HG02571 (cell line): ENCODE data around the gene SCARB1.
"Not testable (repeated sequence)": the region's sequence is repeated elsewhere in the genome, so short reads cannot be mapped to it uniquely, and the experiment has no call there.

ENCODE experiments used
- ATAC-seq: cut with Tn5 transposase; IDR thresholded peaks from one replicate; pipeline ENCODE4 v1.9.1; 2021; ENCODE audit warnings: mild to moderate bottlenecking, moderate library complexity; ENCODE audit not compliant: unreplicated experiment

Gene SCARB1

DNA sequence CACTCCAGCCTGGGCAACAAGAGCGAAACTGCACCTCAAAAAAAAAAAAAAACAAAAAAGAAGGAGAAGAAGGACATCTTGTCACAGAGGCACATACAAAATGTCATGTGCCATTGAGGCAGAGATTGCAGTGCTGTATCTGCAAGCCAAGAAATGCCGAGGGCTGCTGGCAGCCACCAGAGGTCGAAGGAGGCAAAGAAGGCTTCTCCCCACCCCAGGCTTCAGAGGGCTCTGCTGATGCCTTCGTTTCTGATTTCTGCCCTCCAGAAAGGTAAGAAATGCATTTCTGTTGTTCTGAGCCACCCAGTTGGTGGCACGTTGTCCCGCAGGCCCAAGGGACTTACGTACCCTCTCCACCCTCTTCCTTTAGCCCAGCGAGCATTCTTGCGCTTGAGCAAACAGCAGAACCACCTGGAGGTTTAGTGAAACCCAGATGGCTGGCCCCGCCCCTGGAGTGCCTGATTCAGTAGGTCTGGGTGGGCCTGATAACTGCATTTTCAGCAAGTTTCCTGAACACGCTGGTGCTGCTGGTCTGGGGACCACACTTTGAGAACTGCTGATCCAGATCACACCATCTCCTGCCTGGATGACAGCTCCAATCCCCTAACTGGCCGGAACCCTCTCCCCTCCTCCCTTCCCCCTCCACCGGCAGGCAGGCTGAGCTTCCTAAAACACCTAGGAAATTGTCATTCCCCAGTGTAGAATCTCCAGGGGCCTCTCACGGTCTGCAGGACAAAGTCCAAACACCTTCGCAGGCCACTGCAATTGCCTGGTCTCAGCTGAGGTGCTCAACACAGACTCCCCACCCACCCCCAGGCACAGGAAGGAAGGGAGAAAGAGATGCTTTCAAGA is 21.1 kb upstream of the SCARB1 start:
- peak; percentile 88 for ATAC-seq

DNA sequence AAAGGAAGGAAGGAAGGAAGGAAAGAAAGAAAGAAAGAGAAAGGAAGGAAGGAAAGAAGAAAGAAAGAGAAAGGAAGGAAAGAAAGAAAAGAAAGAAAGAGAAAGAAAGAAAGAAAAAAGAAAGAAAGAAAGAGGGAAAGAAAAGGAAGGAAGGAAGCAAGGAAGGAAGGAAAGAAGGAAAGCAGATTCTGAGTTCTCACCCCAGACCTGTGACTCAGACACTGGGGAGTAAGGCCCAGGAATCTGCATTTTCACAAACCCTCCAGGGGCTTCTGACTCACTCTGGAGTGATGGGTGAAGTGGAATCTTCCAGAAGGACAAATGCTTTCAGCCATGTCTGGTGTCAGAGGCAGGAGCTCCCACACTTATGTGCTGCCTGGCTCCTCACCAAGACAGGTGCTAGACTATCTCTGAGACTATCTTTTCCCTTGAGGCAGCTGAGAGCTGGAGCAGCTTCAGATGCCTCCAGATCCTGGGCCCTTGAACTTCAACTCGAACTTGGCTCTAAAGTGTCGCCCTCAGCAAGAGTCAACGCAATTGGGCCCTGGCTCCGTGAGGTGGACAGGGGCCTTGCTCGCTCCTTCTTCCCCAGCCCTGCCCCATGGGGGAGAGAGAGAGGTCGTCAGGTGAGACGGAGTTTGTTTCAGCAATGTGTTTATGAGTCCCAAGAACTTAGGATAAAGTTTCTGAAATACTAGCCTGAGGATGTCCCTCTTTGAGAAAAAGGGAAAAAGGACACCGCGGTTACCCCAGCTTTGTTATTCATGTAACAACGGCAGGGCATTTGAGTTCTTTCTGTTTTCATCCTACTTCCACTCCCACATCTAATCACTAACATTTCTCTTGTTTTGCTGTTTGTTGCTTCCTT is 19.8 kb upstream of the SCARB1 start:
- ATAC-seq, result no peak

DNA sequence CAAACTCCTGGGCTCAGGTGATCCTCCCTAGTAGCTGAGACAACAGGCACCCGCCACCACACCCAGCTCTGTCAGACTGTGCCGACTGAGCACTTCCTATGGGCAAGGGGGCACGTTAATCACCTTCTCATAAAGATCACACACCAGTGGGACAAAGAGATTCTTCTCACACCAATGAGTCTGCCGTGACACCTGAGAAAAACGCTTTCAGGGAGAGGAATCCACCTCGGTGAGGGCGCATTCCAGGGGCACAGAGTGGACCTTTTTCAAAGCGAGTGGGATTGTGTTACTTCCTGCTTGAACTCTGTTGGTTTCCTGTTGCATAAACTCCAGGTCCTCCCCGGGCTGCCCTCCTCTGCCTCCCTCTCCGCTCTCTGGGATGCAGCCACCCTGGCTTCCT is 17.5 kb upstream of the SCARB1 start:
- ATAC-seq, result no peak

DNA sequence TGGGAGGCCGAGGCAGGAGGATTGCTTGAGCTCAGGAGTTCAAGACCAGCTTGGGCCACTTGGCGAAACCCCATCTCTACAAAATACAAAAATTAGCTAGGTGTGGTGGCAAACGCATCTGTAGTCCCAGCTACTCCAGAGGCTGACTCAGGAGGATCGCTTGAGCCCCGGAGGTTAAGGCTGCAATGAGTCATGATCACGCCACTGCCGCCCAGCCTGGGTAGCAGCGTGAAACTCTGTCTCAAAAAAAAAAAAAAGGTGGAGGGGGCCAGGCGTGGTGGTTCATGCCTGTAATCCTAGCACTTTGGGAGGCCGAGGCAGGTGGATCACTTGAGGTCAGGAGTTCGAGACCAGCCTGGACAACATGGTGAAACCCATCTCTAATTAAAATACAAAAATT is 16.7 kb upstream of the SCARB1 start:
- not testable (repeated sequence) for ATAC-seq

DNA sequence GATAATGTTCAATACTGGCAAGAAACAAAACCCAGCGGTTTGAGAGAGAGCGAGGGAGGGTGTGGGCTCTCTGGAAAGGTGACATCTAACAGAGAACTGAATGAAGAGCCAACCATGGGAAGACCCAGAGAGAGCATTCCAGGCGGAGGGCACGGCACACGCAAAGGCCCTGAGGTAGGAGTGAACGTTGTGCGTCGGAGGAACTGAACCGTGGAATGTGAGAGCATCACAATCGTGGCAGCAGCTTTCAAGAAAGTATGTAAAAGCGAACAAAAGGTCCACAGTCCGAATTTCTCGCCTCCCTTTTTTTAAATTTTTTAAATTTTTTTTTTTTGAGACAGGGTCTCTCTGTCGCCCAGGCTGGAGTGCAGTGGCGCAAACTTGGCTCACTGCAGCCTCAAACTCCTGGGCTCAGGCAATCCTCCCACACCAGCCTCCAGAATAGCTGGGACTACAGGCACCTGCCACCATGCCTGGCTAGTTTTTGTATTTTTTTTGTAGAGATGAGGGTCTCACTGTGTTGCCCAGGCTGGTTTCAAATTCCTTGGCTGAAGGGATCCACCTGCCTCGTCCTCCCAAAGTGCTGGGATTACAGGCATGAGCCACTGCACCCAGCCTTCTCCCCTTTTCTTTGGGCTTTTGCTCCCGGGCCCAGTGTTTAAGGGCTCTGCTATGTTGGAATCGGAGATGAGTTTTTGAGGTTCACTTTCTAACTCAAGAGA is 15.3 kb upstream of the SCARB1 start:
- ATAC-seq, result no peak

DNA sequence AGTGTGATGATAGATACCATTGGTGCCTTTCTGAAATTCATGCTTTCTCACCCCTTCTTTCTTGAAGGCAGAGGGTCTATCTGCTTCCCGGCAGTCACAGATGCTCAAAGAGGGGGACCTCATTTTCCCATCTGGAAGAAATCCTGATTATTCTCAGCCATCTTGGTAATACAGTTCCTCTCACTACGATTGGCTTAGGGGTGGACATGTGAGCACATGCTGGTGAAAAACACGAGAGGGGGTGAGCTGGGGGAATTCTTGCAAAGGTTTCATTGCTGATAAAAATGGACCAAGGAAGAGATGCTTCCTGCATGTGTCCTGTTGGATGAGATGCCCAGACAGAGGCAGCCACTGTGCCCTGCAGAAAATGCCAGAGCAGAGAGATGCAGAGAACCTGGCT is 13.8 kb upstream of the SCARB1 start:
- ATAC-seq, result no peak

DNA sequence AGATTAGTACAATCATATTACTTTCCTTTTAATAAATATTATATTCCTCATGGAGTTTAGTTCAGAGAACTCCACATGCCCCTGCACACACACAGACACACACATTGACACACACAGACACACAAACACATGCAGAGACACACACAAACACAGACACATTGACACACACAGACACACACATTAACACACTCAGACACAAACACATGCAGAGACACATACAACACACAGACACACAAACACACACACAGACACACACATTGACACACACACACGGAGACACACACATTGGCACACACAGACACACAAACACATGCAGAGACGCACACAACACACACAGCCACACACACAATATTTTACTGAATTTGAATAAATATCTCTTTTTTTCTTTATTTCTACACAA is 12.5 kb upstream of the SCARB1 start:
- no peak for ATAC-seq

DNA sequence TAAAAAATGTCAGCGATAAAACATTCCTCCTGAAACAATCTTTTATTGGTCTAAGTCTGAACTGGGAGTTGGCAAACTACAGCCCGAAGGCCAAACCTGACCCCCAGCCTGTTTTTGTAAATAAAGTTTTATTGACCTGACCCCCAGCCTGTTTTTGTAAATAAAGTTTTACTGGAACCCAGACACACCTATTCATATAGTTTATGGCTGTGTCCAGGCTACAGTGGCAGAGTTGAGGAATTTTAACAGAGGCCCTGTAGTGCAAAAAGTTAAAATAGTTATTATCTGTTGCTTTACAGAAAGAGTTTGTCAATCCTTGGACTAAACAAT is 12.1 kb upstream of the SCARB1 start:
- no peak for ATAC-seq

DNA sequence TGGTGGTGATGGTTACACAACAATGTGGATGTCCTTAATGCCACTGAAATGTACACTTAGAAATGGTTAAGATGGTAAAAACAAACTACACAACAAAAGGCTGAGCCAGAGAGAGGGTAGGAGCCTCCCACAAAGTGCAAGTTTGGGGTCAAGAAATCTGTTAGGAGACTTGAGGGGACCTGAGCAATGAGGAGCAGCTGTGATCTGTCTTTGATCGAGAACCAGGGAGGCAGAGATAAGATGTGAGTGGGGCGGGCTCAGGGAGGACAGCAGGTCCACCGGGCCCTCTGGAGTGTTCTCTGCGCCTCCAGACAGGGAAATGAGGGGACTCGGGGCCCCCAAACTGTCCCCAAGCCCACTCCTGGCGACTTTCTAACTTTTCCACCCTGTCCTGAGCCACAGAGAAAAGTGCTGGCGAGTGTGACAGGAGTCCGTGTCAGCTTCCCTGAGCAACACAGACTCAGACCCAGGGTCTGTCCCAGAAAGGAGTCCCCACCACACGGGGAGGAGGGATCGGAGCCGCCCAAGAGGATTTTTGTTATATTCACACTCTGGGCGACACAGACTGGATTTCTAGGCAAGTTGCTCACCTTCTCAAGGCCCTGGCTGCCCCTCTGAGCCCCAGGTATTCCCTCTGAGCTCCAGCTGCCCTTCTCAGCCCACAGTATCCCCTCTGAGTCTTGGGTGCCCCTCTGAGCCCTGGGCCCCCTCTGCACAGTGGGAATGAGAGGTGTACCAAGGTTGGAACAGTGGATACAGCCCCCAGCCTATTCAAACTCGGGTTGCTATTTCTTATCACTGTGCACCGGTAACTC is 11.5 kb upstream of the SCARB1 start:
- no peak for ATAC-seq

DNA sequence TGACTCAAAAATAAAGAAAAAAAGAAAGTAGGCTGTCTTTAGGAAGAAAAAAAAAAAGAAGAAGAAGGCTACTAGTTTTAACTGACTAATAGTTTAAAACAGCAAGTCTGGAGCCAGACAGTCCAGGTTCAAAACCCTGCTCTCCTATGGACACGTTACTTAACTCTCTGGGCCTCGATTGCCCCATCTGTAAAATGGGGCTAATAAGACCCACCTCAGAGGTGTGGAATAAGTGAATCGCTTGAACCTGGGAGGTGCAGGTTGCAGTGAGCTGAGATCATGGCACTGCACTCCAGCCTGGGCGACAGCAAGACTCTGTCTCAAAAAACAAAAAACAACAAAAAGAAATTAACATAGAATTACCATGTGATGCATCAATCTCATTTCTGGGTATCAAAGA is 10.5 kb upstream of the SCARB1 start:
- ATAC-seq, result no peak

DNA sequence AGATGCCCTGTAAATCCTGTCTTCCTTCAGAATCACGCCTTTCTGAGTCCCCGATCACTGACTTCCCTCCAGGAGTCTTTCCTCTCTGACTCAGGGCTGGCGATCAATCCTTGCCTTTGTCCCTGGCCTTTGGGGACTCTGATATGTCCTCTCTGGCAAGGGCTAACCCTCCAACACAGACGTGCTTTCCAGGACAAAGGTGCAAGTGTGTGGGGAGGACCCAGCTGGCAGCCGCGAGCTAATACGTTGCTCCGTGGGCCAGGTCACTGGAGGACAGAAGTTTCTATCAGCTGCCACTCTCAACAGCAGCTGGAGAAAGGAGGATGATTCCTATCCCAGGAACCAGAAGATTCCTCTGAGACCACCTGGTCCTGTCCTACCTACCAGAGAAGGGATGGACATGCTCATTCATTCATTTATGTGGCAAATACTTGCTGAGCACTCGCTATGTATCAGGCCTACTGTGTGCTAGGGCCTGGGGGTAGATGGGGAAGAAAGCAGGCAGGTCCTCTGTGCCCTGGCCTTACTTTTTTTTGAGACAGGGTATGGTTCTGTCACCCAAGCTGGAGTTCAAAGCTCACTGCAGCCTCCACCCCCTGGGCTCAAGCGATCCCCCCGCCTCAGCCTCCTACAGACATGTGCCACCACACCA is 8.5 kb upstream of the SCARB1 start:
- no peak for ATAC-seq

DNA sequence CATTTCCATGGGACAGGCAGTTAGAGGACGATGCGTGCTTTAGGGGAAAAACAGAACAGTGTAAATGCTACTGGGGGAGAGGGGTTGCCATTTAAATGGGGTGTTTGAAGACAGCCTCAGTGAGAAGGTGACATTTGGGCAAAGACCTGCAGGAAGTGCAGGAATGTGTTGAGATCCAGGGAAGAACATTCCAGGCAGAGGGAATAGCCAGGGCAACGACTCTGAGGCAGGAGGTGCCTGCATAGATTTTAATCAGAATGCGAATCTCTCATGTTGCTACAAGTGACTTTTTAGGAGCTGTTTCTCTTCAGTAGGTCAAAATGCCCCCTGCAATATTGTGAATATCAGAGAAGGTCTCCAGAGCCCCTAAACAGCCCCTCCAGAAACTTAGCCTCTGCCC is 7.6 kb upstream of the SCARB1 start:
- ATAC-seq, result no peak

DNA sequence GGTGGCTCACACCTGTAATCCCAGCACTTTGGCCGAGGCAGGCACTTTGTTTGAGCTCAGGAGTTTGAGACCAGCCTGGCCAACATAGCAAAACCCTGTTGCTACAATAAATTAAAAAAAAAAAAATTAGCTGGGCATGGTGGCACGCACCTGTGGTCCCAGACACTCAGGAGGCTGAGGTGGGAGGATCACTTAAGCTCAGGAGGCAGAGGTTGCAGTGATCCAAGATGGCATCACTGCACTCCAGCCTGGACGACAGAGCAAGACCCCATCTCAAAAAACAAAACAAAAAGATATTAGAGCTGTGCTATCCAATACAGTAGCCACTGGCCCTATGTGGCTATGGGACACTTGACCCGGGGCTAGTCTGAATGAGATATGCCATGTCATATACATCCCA is 6.9 kb upstream of the SCARB1 start:
- no peak for ATAC-seq

DNA sequence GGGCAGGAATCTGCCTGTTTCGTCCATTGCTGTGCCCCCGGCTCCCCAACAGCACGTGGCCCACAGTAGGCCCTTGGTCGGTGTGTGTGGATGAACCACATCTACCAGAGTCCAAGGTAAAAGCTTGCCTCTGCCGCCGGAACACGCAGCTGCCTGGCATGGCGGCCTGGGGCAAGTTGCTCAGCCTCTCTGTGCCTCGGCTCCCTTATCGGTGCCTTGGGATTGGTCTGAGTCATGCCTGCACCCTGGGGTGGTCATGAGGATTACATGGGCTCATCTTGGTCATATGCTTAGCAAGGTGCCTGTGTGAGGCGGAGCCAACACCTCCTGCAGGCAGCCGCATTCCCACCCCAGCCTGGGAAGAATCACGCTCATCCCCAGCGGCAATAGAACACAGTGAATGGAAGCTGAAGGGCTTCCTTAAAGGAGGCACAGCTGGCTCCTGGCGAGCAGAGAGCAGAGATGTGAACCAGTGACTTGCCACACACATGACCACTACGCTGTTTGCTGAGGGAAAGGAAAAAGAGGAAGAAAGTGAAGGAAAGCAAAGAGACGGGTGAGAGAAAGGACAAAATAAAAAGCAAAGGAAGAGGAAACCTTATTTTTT is 5.5 kb upstream of the SCARB1 start:
- ATAC-seq, result no peak

DNA sequence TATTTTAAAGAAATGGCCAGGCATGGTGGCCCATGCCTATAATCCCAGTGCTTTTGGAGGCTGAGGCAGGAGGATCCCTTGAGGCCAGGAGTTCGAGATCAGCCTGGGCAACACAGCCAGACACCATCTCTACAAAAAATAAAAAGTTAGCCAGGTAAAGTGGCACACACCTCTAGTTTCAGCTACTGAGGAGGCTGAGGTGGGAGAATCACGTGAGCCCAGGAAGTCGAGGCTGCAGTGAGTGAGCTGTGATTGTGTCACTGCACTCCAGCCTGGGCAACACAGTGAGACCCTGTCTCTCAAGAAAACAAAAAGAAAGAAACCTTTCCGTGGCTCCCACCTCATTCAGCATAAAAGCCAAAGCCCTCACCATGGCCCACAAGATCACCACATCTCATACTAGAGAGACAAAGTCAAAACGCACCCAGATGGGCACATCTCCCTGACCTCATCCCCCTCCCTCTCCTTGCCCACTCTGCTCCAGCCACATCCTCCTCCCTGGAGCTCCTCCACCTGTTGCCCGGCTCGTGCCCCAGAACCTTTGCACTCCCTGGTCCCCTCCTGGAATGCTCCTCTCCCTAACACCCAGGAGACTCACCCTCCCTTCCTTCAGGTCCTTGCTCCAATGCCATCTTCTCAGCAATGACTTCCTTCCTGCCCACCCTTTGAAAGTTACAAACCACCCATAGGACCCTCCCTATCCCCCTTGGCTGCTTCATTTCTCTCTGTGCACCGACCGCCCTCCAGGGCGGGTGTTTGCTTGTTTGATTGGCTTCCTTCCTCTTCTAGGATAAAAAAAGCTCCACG is 4.8 kb upstream of the SCARB1 start:
- no peak for ATAC-seq

DNA sequence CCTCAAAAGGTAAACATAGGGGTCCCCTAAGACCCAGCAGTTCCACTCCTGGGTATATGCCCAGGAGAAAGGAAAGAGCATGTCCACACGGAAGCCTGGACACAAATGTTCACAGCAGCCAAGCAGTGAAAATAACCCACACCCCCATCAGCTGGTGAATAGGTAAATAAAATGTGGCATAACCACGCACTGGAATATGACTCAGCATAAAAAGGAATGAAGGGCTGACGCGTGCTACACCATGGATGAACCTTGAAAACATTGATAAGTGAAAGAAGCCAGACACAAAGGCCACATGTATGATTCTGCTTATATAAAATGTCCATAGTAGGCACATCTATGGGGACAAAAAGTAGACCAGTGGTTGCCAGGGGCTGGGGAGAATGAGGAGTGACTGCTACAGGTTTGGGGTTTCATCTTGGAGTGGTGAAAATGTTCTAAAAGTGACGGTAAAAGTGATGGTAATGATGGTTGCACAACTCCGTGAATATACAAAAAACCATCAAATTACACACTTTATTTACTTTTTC is 3.8 kb upstream of the SCARB1 start:
- no peak for ATAC-seq

DNA sequence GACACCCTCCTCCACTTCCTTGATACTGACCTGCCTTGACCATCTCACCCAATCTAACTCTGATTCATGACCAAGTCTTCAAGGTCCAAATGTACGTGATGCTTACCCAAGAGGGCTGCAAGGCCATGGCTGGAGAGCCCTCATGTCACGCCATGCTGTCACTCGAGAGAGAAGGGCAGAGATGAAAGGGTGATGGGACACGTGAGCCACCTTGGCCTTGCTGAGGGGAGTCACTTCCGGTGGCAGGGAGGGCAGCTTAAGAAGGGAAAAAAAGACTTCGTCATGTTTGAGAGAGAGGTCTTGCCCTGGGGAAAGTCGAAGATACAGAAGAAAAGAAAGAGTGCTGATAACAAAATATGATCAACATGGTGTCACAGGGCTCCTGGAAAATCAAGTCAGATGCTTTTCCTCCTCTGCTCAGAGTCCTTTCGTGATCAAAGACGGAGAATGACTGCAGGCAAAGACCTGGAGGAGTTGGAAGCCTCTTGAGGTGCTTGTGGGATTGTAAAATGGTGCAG is 3.3 kb upstream of the SCARB1 start:
- ATAC-seq, result no peak

DNA sequence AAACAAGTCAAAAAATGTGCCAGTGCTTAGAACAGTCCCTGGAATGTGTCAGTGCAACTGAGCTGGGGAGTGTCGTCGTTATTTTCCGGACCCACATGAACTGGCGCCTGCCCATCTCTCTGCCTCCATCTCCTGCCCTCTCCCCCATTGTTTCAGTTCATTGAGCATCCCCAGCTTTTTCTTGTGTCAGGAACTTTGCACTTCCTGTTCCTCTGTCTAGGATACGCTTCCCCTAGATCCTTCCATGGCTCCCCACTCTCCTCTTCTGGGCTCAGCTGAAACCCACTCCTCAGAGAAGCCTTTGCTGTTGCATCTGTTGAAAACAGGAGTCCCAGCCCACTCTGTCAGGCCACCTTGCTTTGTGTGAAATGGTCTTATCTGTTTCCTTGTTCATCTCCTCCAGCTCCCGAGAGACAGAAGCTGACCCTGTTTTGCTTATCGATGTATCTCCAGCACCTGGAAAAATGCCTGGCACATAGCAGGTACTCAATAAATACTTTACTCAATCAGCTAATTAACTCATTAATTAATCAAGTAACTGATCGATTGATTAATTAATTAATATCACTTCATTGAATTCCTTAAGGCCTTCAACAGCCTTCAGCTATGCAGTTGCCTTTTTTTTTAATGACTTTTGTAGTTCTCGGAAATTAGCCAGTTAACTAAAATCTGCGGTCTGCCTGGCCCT is 2.7 kb upstream of the SCARB1 start:
- ATAC-seq, result no peak
